RWPE2 (cell line): ENCODE results near the gene VPS13A.

ENCODE experiments used
- ATAC-seq: fragments of 200-7000 bp; cut with Tn5 transposase; 3 replicates; pipeline ENCODE4 v1.9.1; 2021; ENCODE audit warnings: low read depth
- DNase-seq: peaks from one replicate; pipeline ENCODE4 v3.0.0-alpha.2; 2020; ENCODE audit warnings: low spot score
- H3K27ac ChIP-seq: fragments of 450-650 bp; 2 replicates; pipeline ENCODE4 v1.5.1; 2017; ENCODE audit warnings: mild to moderate bottlenecking; ENCODE audit not compliant: poor library complexity, severe bottlenecking
- H3K27me3 ChIP-seq: fragments of 250-450 bp; sonication (Bioruptor Pico); 2 replicates; pipeline ENCODE4 v1.5.1; 2021; ENCODE audit warnings: mild to moderate bottlenecking, moderate library complexity; ENCODE audit not compliant: insufficient read depth, poor library complexity, severe bottlenecking
- H3K36me3 ChIP-seq: fragments of 250-450 bp; sonication (Bioruptor Pico); 2 replicates; pipeline ENCODE4 v1.5.1; 2020; ENCODE audit warnings: low read depth, mild to moderate bottlenecking, moderate library complexity
- H3K4me1 ChIP-seq: fragments of 250-450 bp; sonication (Bioruptor Pico); 2 replicates; pipeline ENCODE4 v1.5.1; 2021; ENCODE audit warnings: mild to moderate bottlenecking, moderate library complexity; ENCODE audit not compliant: insufficient read depth, poor library complexity, severe bottlenecking
- H3K4me3 ChIP-seq: fragments of 250-450 bp; sonication (Bioruptor Pico); 2 replicates; pipeline ENCODE4 v1.5.1; 2021; ENCODE audit warnings: mild to moderate bottlenecking, moderate library complexity; ENCODE audit not compliant: severe bottlenecking
- H3K9me3 ChIP-seq: fragments of 250-450 bp; sonication (Bioruptor Pico); 2 replicates; pipeline ENCODE4 v1.5.1; 2021; ENCODE audit warnings: mild to moderate bottlenecking, moderate library complexity; ENCODE audit not compliant: severe bottlenecking
- CTCF ChIP-seq: fragments of 450-650 bp; IDR thresholded peaks from one replicate; pipeline ENCODE4 v1.5.1; 2017; ENCODE audit warnings: mild to moderate bottlenecking, moderate library complexity; ENCODE audit not compliant: poor library complexity, severe bottlenecking

The VPS13A gene

GRCh38 chr9:77456829-77457437 is 279.6 kb downstream of the VPS13A start:
- ATAC-seq (peak; percentile 85), DNase-seq (no peak)
- no peak overlapping the region for H3K4me3 ChIP-seq
- H3K36me3 ChIP-seq = no peaks in the 10 kb centered on the region
- TF ChIP-seq CTCF = peak; percentile 82
- H3K27ac ChIP-seq = no peak overlapping the region
- no peaks in the 10 kb centered on the region for H3K9me3 ChIP-seq
- H3K27me3 ChIP-seq = no peaks in the 10 kb centered on the region
- H3K4me1 ChIP-seq = no peaks in the 10 kb centered on the region

DNA sequence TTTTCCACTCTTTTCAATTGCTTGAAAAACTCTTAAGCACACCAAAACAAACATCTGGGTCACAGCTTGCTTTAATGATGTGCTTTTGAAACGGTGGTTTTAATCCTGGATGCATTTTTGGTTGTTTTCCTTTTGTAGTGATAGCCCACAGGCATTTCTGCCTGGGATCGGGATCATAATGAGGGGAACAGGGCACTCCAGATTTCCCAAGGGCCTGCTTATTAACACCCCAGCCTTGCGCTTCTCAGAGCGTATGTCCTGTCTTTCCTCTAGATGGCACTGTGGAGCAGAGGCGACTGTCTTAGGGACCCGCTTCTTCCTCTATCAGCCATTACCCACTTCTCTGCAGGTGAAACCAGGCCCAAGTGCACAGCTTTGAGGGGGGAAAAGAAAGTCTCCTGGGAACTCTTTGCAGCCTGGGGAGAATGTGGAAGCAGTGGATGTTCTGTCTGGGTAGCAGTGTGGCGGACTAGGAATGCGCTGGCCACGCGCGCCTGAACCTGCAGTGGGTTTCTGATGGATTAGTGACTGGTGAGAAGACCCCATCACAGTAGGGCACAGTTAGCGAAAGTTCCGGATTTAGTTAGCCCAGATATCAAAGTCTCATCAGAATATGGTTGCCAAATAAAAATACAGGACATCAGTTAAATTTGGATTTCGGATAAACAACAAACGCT is 280.7 kb downstream of the VPS13A start:
- ATAC-seq = peak; percentile 77
- no peaks in the 10 kb centered on the region for H3K36me3 ChIP-seq
- H3K4me1 ChIP-seq = no peaks in the 10 kb centered on the region
- H3K27me3 ChIP-seq = no peaks in the 10 kb centered on the region
- H3K27ac ChIP-seq = no peak overlapping the region
- TF ChIP-seq CTCF = peak; percentile 90
- no peak for DNase-seq
- H3K9me3 ChIP-seq = no peaks in the 10 kb centered on the region
- H3K4me3 ChIP-seq = no peak overlapping the region

- ATAC-seq (no peak), DNase-seq (no peak)
- Histone ChIP-seq H3K9me3 (no peaks in the 10 kb centered on the region), H3K27me3 (no peaks in the 10 kb centered on the region), H3K4me1 (no peaks in the 10 kb centered on the region), H3K4me3 (no peak overlapping the region), H3K27ac (no peak overlapping the region), H3K36me3 (no peaks in the 10 kb centered on the region)
- TF ChIP-seq CTCF = no peak
These were observed 283.6 kb downstream of the VPS13A start for GRCh38 chr9:77460938-77461337.

DNA sequence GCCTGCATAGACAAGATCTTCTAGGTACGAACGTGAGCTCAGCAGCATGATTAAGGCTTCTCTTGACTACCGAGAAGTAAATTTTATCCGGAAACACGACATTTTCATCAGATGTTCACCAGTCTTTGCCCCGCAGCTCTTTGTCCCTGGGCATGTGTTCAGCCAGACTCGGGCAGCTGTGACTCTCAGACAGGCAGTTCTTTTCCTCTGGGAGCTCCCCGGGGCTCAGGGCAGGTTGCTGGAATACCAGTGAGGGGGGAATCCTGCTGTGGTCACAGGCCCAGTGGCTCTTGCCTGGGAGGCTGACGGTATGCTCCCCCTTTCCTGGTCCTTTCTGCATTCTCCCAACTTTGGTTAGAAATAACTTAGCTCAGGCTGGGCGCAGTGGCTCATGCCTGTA is 284.7 kb downstream of the VPS13A start:
- no peaks in the 10 kb centered on the region for H3K4me1 ChIP-seq
- DNase-seq = no peak
- no peak for TF ChIP-seq CTCF

GRCh38 chr9:77463151-77463550 is 285.8 kb downstream of the VPS13A start:
- Histone ChIP-seq H3K36me3 (no peaks in the 10 kb centered on the region), H3K27ac (no peak overlapping the region), H3K9me3 (no peaks in the 10 kb centered on the region), H3K4me1 (no peaks in the 10 kb centered on the region), H3K27me3 (no peaks in the 10 kb centered on the region), H3K4me3 (no peak overlapping the region)
- DNase-seq (no peak), ATAC-seq (no peak)
- no peak for TF ChIP-seq CTCF

More for the DNA sequence above, 284.7 kb downstream of the VPS13A start:
- Histone ChIP-seq H3K4me3 (no peak overlapping the region), H3K9me3 (no peaks in the 10 kb centered on the region), H3K36me3 (no peaks in the 10 kb centered on the region), H3K27ac (no peak overlapping the region), H3K27me3 (no peaks in the 10 kb centered on the region)
- no peak for ATAC-seq
